IMR-90 (cell line): Measurements from ENCODE around the gene DHDH. TPM values are rescaled to one million over a fixed set of nuclear protein-coding genes. Genes with fewer than 3 reads are reported as not detected.

ENCODE experiments used
- ATAC-seq: fragments of 200-7000 bp; cut with Tn5 transposase; 2 replicates; pipeline ENCODE4 v1.9.1; 2020; ENCODE audit warnings: low read depth, mild to moderate bottlenecking, moderate library complexity
- BruUV-seq: library from RNA; stranded (reverse); fragments of 400-500 nt; replicated peaks from 2 replicates; lab custom pipeline; 2021; lab: Mats Ljungman, UMichigan
- CTCF ChIA-PET: fragments of 300-600 bp; formaldehyde crosslinking; extraction: SDS; loops from one replicate; lab custom pipeline; 2021; ENCODE audit warnings: antibody characterized with exemption; lab: Yijun Ruan, JAX
- POLR2A ChIA-PET: fragments of 300-600 bp; sonication (Branson Sonifier 250); formaldehyde crosslinking; loops from one replicate; lab custom pipeline; 2022; ENCODE audit warnings: antibody characterized with exemption; ENCODE audit not compliant: unreplicated experiment; lab: Charles Lee
- DNase-seq: peaks from one replicate; pipeline ENCODE4 v3.0.0; 2013
- H2AFZ ChIP-seq: replicated peaks from 2 replicates; pipeline ENCODE3; 2013; ENCODE audit warnings: low read length, mild to moderate bottlenecking; ENCODE audit not compliant: poor library complexity
- H2AK5ac ChIP-seq: 2 replicates; pipeline ENCODE4 v1.6.1; 2013; ENCODE audit warnings: low read depth, low read length, inconsistent platforms
- H2AK9ac ChIP-seq: replicated peaks from 2 replicates; pipeline ENCODE3; 2013; ENCODE audit warnings: mild to moderate bottlenecking, low read depth, low read length, moderate library complexity; ENCODE audit not compliant: poor library complexity
- H2BK120ac ChIP-seq: 2 replicates; pipeline ENCODE4 v1.6.1; 2013; ENCODE audit warnings: low read depth, low read length, inconsistent platforms
- H2BK15ac ChIP-seq: 3 replicates; pipeline ENCODE4 v1.6.1; 2013; ENCODE audit warnings: low read depth, low read length, inconsistent platforms
- H2BK20ac ChIP-seq: 2 replicates; pipeline ENCODE4 v1.6.1; 2013; ENCODE audit warnings: low read depth, mild to moderate bottlenecking, inconsistent platforms, low read length, moderate library complexity
- H2BK5ac ChIP-seq: 2 replicates; pipeline ENCODE4 v1.6.1; 2013; ENCODE audit warnings: mild to moderate bottlenecking, low read depth, low read length, inconsistent platforms; ENCODE audit not compliant: poor library complexity, severe bottlenecking
- H3K14ac ChIP-seq: replicated peaks from 2 replicates; pipeline ENCODE4 v1.6.1; 2013; ENCODE audit warnings: low read depth, low read length, inconsistent platforms
- H3K18ac ChIP-seq: 2 replicates; pipeline ENCODE4 v1.6.1; 2013; ENCODE audit warnings: low read depth, low read length, control low read depth
- H3K23ac ChIP-seq: 2 replicates; pipeline ENCODE4 v1.6.1; 2013; ENCODE audit warnings: low read depth, low read length, inconsistent platforms
- H3K27ac ChIP-seq: 2 replicates; pipeline ENCODE4 v1.5.1; 2013; ENCODE audit warnings: mild to moderate bottlenecking, control low read depth, low read length; ENCODE audit not compliant: insufficient read depth
- H3K27me3 ChIP-seq: 2 replicates; pipeline ENCODE4 v1.6.1; 2013; ENCODE audit warnings: low read length; ENCODE audit not compliant: control insufficient read depth, insufficient read depth
- H3K36me3 ChIP-seq: 2 replicates; pipeline ENCODE4 v1.6.1; 2013; ENCODE audit warnings: low read length, mixed read lengths; ENCODE audit not compliant: control insufficient read depth, insufficient read depth
- H3K4ac ChIP-seq: 2 replicates; pipeline ENCODE4 v1.6.1; 2013; ENCODE audit warnings: low read depth, low read length, inconsistent platforms
- H3K4me1 ChIP-seq: 2 replicates; pipeline ENCODE4 v1.6.1; 2013; ENCODE audit warnings: low read length, mixed read lengths; ENCODE audit not compliant: control insufficient read depth, insufficient read depth
- H3K4me2 ChIP-seq: 2 replicates; pipeline ENCODE4 v1.6.1; 2013; ENCODE audit warnings: low read depth, mild to moderate bottlenecking, control low read depth, low read length, moderate library complexity
- H3K4me3 ChIP-seq: 2 replicates; pipeline ENCODE4 v1.5.1; 2013; ENCODE audit warnings: low read depth, mild to moderate bottlenecking, control low read depth, low read length, moderate library complexity; ENCODE audit not compliant: insufficient read depth
- H3K56ac ChIP-seq: 2 replicates; pipeline ENCODE4 v1.6.1; 2013; ENCODE audit warnings: low read length, inconsistent platforms; ENCODE audit not compliant: insufficient read depth; ENCODE audit errors: extremely low read depth
- H3K79me1 ChIP-seq, 2 experiments: 2 replicates each; pipeline ENCODE4 v1.6.1; 2013; ENCODE audit warnings: low read length in 2 of 2, inconsistent platforms in 1 of 2, low read depth in 1 of 2
- H3K9ac ChIP-seq: 2 replicates; pipeline ENCODE4 v1.6.1; 2013; ENCODE audit warnings: low read depth, low read length, control low read depth
- H3K9me1 ChIP-seq: 2 replicates; pipeline ENCODE4 v1.6.1; 2013; ENCODE audit warnings: low read length, inconsistent platforms; ENCODE audit not compliant: insufficient read depth
- H3K9me3 ChIP-seq: 2 replicates; pipeline ENCODE4 v1.6.1; 2013; ENCODE audit warnings: low read length; ENCODE audit not compliant: control insufficient read depth, insufficient read depth
- H4K20me1 ChIP-seq: 2 replicates; pipeline ENCODE4 v1.6.1; 2013; ENCODE audit warnings: low read length, inconsistent platforms; ENCODE audit not compliant: insufficient read depth
- H4K5ac ChIP-seq: 2 replicates; pipeline ENCODE4 v1.6.1; 2013; ENCODE audit warnings: mild to moderate bottlenecking, low read depth, low read length, control low read depth
- H4K8ac ChIP-seq, 2 experiments: 2 replicates each; pipeline ENCODE4 v1.6.1; 2013; ENCODE audit warnings: low read depth in 2 of 2, low read length in 2 of 2, control low read depth in 1 of 2, inconsistent platforms in 1 of 2
- H4K91ac ChIP-seq: 2 replicates; pipeline ENCODE4 v1.6.1; 2013; ENCODE audit warnings: low read depth, low read length, inconsistent platforms; ENCODE audit not compliant: insufficient read depth
- BHLHE40 ChIP-seq: fragments of 150-350 bp; IDR thresholded peaks from 2 replicates; pipeline ENCODE4 v1.6.1; 2016; ENCODE audit warnings: mild to moderate bottlenecking, low read depth, low read length
- MAZ ChIP-seq: IDR thresholded peaks from 2 replicates; pipeline ENCODE4 v1.6.1; 2012; ENCODE audit warnings: low read depth, mild to moderate bottlenecking, low read length, improper control_type of control experiment, moderate library complexity, borderline replicate concordance
- MXI1 ChIP-seq: IDR thresholded peaks from 2 replicates; pipeline ENCODE4 v1.6.1; 2012; ENCODE audit warnings: low read depth, mild to moderate bottlenecking, low read length, moderate library complexity, borderline replicate concordance
- RCOR1 ChIP-seq: IDR thresholded peaks from 2 replicates; pipeline ENCODE4 v1.6.1; 2012; ENCODE audit warnings: mild to moderate bottlenecking, low read length, improper control_type of control experiment; ENCODE audit not compliant: insufficient replicate concordance
- RFX5 ChIP-seq: IDR thresholded peaks from 2 replicates; pipeline ENCODE4 v1.8.0; 2012; ENCODE audit warnings: low read depth, mild to moderate bottlenecking, low read length, moderate library complexity
- WGBS, 2 experiments: methylation state at CpG; one replicate each; pipeline versions ENCODE4 v1.1.5 to v1.1.7; 2013; ENCODE audit warnings: missing lambda C conversion rate in 2 of 2; ENCODE audit not compliant: insufficient read length in 1 of 2; ENCODE audit errors: extremely low coverage in 2 of 2; 5-methylcytosine and 5-hydroxymethylcytosine counted together
- dilution Hi-C: fragments of 300-500 bp; cut with HindIII; formaldehyde crosslinking; loops from one replicate; pipeline ENCODE4 v1.14.3; 2018; ENCODE audit warnings: low sequenced_read_pairs; ENCODE audit not compliant: unreplicated experiment
- in situ Hi-C: fragments of 300-500 bp; cut with MboI; formaldehyde crosslinking; loops from 3 replicates; pipeline ENCODE4 v1.14.3; 2019; ENCODE audit warnings: low sequenced_read_pairs, inconsistent platforms, mixed read lengths
- intact Hi-C: fragments of 100-400 bp; cut with micrococcal nuclease; formaldehyde crosslinking; loops from 2 replicates; pipeline ENCODE4 v1.10.0; 2022
- polyA plus RNA-seq, 3 experiments: library from polyadenylated mRNA; depleted of rRNA; stranded (reverse); fragments of >200 nt; gene quantifications; 2 replicates each; pipeline ENCODE4 v1.2.3, GENCODE V29; 2012; ENCODE audit warnings: low replicate concordance in 1 of 3
- total RNA-seq: library from RNA; depleted of rRNA; stranded (reverse); fragments of >200 nt; gene quantifications from 2 replicates; pipeline ENCODE4 v1.2.3, GENCODE V29; 2012
- TF ChIP-seq, protein P1 (sequence below): fragments of 150-350 bp; IDR thresholded peaks from 2 replicates; pipeline ENCODE4 v1.6.1; 2016; ENCODE audit warnings: low read depth, mild to moderate bottlenecking, low read length, moderate library complexity, borderline replicate concordance

The DHDH gene
- total and polyA plus RNA-seq, 2 of the 4 experiments (the other 2 are of a cell fraction) = 0.36 to 0.53 TPM

DNA sequence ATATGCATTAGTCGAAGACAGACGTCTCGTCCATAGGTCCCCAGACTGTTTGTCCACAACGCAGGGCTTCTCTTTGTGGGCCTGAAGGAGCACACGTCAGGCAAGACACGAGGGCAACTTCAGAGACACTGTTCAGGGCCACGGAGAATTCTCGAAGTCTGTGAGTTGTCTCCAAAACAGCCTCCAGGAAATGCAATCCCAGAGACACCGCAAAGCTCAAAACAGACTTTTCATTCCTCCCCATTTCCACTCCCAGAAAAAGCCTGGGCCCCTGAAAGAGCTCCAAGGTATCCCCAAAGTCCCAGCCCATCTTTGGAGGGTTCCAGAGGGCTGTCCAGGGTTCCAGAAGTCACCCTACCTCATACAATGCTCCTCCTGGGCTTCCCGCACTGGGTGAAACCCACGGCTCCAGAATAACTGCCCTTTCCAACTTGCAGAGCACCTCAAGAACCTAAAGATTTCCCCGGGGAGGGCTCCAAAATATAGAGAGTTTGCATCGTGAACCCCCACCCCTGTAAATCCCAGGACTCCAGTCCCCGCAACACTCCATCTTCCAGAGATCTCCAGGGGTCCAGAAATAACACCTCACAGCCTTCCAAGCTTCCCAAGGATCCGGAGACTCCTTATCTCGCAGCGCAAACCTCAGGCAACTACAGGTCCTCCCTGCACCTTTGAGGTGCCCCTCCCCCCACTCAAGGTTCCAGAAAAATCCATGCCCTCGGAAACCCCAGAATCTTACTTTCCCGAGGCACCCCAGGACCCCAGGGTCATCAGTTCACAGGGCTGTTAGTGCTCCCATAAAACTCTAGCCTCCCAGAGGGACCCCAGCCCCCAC lies 30.9 kb downstream of the DHDH start:
- H4K5ac ChIP-seq = peak overlapping the region; percentile 95
- H2BK5ac ChIP-seq = peak overlapping the region; percentile 99
- DNase-seq = peak; percentile 44
- POLR2A ChIA-PET = interaction anchor here (0.6 to 1.3 kb wide), 6 partner anchors 10 to 120 kb away, joined by 3 to 8 read pairs (median 4); partner anchors contain the start of genes BAX, NUCB1 and PPP1R15A
- peaks cover 0 to 64% of the 10 kb centered on the region in 2 experiments; a peak in 3 of 4 replicates for H3K79me1 ChIP-seq
- 0 out of 2 replicates have a peak overlapping the region, but pooled peaks have one; percentile 2 for H3K4me3 ChIP-seq
- peak overlapping the region; percentile 82 for H2AFZ ChIP-seq
- TF ChIP-seq MXI1 (no peak), BHLHE40 (no peak), MAZ (no peak), RCOR1 (no peak), RFX5 (no peak)
- TF ChIP-seq, protein P1, sequence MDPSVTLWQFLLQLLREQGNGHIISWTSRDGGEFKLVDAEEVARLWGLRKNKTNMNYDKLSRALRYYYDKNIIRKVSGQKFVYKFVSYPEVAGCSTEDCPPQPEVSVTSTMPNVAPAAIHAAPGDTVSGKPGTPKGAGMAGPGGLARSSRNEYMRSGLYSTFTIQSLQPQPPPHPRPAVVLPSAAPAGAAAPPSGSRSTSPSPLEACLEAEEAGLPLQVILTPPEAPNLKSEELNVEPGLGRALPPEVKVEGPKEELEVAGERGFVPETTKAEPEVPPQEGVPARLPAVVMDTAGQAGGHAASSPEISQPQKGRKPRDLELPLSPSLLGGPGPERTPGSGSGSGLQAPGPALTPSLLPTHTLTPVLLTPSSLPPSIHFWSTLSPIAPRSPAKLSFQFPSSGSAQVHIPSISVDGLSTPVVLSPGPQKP = no peak
- 49% methylated on average over 8 of the region's 19 CpGs; no CpG with 5 or more reads in 1 of the 2 experiments for WGBS, 2 experiments
- peaks cover 39% of the 10 kb centered on the region for H4K20me1 ChIP-seq
- H3K18ac ChIP-seq = peak overlapping the region; percentile 96
- peak overlapping the region; percentile 98 for H4K91ac ChIP-seq
- ATAC-seq = peak; percentile 0; the same call in 1 of the 2 replicates
- H4K8ac ChIP-seq = peak overlapping the region; percentile 63 to 92
- peak overlapping the region; percentile 49 for H3K4me2 ChIP-seq
- no TSS peak for BruUV-seq
- H3K36me3 ChIP-seq = peaks cover 26% of the 10 kb centered on the region
- peak overlapping the region; percentile 80 for H2BK15ac ChIP-seq
- intact Hi-C loops = loop anchor here (2.0 to 10.0 kb wide), 2 partner anchors 90 to 320 kb away; partner anchors contain the start of gene CA11
- in situ Hi-C loops = loop anchor here (5.0 to 10.0 kb wide), 2 partner anchors 72 to 320 kb away; partner anchors contain the start of gene CA11
- H2AK9ac ChIP-seq = peak overlapping the region; percentile 91
- no peaks in the 10 kb centered on the region for H3K27me3 ChIP-seq
- H2AK5ac ChIP-seq = peak overlapping the region; percentile 94
- peak overlapping the region; percentile 99 for H2BK20ac ChIP-seq
- peak overlapping the region; percentile 99 for H3K4ac ChIP-seq
- H3K23ac ChIP-seq = peak overlapping the region; percentile 99
- peak overlapping the region; percentile 99 for H2BK120ac ChIP-seq
- H3K56ac ChIP-seq = peak overlapping the region; percentile 86
- CTCF ChIA-PET = interaction anchor here (0.7 to 1.3 kb wide), 2 partner anchors 29 to 46 kb away, joined by 3 read pairs; partner anchors contain the start of gene RUVBL2
- dilution Hi-C loops = no loop called here
- peak overlapping the region; percentile 60 for H3K9ac ChIP-seq
- peak overlapping the region; percentile 96 for H3K27ac ChIP-seq
- H3K14ac ChIP-seq = peak overlapping the region; percentile 98
- H3K9me1 ChIP-seq = peaks cover 11% of the 10 kb centered on the region
- H3K4me1 ChIP-seq = peaks cover 20% of the 10 kb centered on the region
- H3K9me3 ChIP-seq = no peaks in the 10 kb centered on the region
